ENCODE results near the gene CSTF2T.
A peak's percentile ranks its signal among the peaks of the same experiment; 100 is the strongest.

The CSTF2T gene

DNA sequence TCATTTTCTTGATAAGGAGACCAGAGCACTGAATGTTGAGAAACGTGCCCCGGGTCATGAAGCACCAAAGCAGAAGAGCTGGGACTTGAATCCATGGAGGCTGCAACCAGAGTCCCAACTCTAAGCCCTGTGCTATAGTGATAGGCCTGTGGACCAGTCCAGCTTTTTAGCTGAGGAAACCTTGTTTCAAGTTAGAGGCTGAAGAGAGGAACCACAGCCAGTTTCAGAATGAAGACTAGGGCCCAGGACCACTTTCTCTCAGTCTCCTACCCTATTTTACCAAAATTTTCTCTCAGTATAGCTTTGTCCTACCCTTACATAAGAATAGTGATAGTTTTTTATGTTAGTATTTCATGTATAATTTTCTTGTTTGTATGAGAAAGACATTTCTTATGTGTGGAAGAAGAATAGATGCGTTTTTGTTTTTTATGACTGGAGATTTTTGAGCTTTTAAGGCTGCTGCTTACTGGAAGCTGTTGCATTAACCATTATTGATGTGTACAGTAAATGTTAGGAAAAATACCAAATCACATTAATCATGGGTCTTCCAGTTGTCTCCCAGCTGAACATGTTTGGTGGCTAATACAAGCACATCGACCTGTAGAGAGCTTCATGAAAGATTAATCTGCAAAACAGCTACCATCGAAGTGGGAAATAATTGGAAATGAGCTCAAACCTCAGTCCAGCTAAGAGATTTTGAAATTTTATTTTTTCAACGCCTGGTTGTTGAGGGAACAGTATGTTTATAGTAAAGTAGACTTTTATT lies 45.0 kb upstream of the CSTF2T start:
- H3K4me2 ChIP-seq (ENCODE audit: insufficient read depth, low read length, poor library complexity, severe bottlenecking) = no peak overlapping the region
- no peak overlapping the region for H4K8ac ChIP-seq (ENCODE audit: low read depth, low read length)
- H3K14ac ChIP-seq (ENCODE audit: low read length) = no peak overlapping the region
- DNase-seq (ENCODE audit: low spot score) = no peak
- no peak overlapping the region for H3K9ac ChIP-seq (ENCODE audit: low read depth, low read length, poor library complexity)
- H2BK120ac ChIP-seq (ENCODE audit: low read depth, low read length) = no peak overlapping the region
- H3K23ac ChIP-seq (ENCODE audit: low read depth, low read length, poor library complexity) = no peak overlapping the region
- no peak overlapping the region for H3K4me3 ChIP-seq (ENCODE audit: low read length in 2 of 2)
- H4K91ac ChIP-seq (ENCODE audit: low read depth, low read length, poor library complexity) = no peak overlapping the region
- H3K27me3 ChIP-seq (ENCODE audit: control insufficient read depth in 3 of 3, insufficient read depth in 3 of 3, low read depth in 1 of 3, low read length in 3 of 3) = no peaks in the 10 kb centered on the region
- peak overlapping the region; percentile 72 for H3K18ac ChIP-seq (ENCODE audit: low read length)
- H3K4me1 ChIP-seq (ENCODE audit: control insufficient read depth in 2 of 2, insufficient read depth in 1 of 2, low read depth in 1 of 2, low read length in 2 of 2) = peaks cover 0 to 9% of the 10 kb centered on the region in 2 donors
- no peak overlapping the region for H2BK5ac ChIP-seq (ENCODE audit: low read length)
- no peak overlapping the region for H2BK12ac ChIP-seq (ENCODE audit: low read length)
- no peaks in the 10 kb centered on the region for H3K9me3 ChIP-seq (replicated peaks in 1 of 2; ENCODE audit: control insufficient read depth in 2 of 2, insufficient read depth in 1 of 2, low read depth in 1 of 2, low read length in 2 of 2)
- H3K36me3 ChIP-seq (replicated peaks in 1 of 2; ENCODE audit: control insufficient read depth in 2 of 2, insufficient read depth in 2 of 2, low read length in 2 of 2) = no peaks in the 10 kb centered on the region
- 100% methylated on average over 1 of the region's 6 CpGs; no CpG with 5 or more reads in 1 of the 2 donors for WGBS, 2 donors (ENCODE audit: extremely low coverage in 2 of 2, insufficient read length in 2 of 2, insufficient replicate concordance in 1 of 2)
- H3K27ac ChIP-seq (replicated peaks; ENCODE audit: low read length) = no peak overlapping the region
- H2AK5ac ChIP-seq (ENCODE audit: low read depth, low read length) = no peak overlapping the region
- no peak overlapping the region for H3K4ac ChIP-seq (ENCODE audit: low read length)
- no peak overlapping the region for H2BK15ac ChIP-seq (ENCODE audit: low read length)
- no peak overlapping the region for H2AFZ ChIP-seq (ENCODE audit: low read length)
- no peaks in the 10 kb centered on the region for H3K79me1 ChIP-seq (ENCODE audit: low read depth, low read length)

DNA sequence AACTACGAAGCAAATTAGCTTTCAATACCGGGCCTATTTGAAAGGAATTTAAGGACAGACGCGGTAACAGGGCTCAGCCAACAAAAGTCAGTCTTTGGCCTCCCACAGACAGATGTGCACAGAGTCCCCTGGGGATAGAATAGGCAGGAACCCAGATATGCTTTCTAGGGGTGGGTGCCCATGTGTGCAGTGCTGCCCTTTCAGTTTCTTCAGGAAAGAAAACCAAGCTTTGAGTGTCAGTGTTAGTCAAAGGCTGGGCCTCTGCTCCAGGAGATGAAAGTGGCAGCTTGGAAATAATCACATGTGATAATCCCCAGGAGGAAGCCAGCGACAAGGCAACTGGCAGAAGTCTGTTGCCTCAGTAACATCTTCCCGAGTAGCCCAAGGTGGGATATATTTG lies 43.8 kb upstream of the CSTF2T start:
- no peak overlapping the region for H4K8ac ChIP-seq (ENCODE audit: low read depth, low read length)
- H2BK5ac ChIP-seq (ENCODE audit: low read length) = no peak overlapping the region
- no peak overlapping the region for H2AK5ac ChIP-seq (ENCODE audit: low read depth, low read length)
- H4K91ac ChIP-seq (ENCODE audit: low read depth, low read length, poor library complexity) = no peak overlapping the region
- H2BK15ac ChIP-seq (ENCODE audit: low read length) = no peak overlapping the region
- no peaks in the 10 kb centered on the region for H3K79me1 ChIP-seq (ENCODE audit: low read depth, low read length)
- H3K23ac ChIP-seq (ENCODE audit: low read depth, low read length, poor library complexity) = no peak overlapping the region
- H3K9me3 ChIP-seq (replicated peaks in 1 of 2; ENCODE audit: control insufficient read depth in 2 of 2, insufficient read depth in 1 of 2, low read depth in 1 of 2, low read length in 2 of 2) = no peaks in the 10 kb centered on the region
- no peak overlapping the region for H3K18ac ChIP-seq (ENCODE audit: low read length)
- no peak for DNase-seq (ENCODE audit: low spot score)
- no CpG with 5 or more reads among the region's 6 CpGs for WGBS, 2 donors (ENCODE audit: extremely low coverage in 2 of 2, insufficient read length in 2 of 2, insufficient replicate concordance in 1 of 2)
- no peak overlapping the region for H3K4me3 ChIP-seq (ENCODE audit: low read length in 2 of 2)
- no peak overlapping the region for H3K27ac ChIP-seq (replicated peaks; ENCODE audit: low read length)
- H3K4me1 ChIP-seq (ENCODE audit: control insufficient read depth in 2 of 2, insufficient read depth in 1 of 2, low read depth in 1 of 2, low read length in 2 of 2) = peaks cover 0 to 9% of the 10 kb centered on the region in 2 donors
- no peak overlapping the region for H3K14ac ChIP-seq (ENCODE audit: low read length)
- H3K9ac ChIP-seq (ENCODE audit: low read depth, low read length, poor library complexity) = no peak overlapping the region
- no peaks in the 10 kb centered on the region for H3K27me3 ChIP-seq (ENCODE audit: control insufficient read depth in 3 of 3, insufficient read depth in 3 of 3, low read depth in 1 of 3, low read length in 3 of 3)
- H2BK12ac ChIP-seq (ENCODE audit: low read length) = no peak overlapping the region
- no peak overlapping the region for H2BK120ac ChIP-seq (ENCODE audit: low read depth, low read length)
- no peak overlapping the region for H3K4ac ChIP-seq (ENCODE audit: low read length)
- H3K36me3 ChIP-seq (replicated peaks in 1 of 2; ENCODE audit: control insufficient read depth in 2 of 2, insufficient read depth in 2 of 2, low read length in 2 of 2) = no peaks in the 10 kb centered on the region
- peak overlapping the region; percentile 56 for H2AFZ ChIP-seq (ENCODE audit: low read length)
- H3K4me2 ChIP-seq (ENCODE audit: insufficient read depth, low read length, poor library complexity, severe bottlenecking) = no peak overlapping the region

DNA sequence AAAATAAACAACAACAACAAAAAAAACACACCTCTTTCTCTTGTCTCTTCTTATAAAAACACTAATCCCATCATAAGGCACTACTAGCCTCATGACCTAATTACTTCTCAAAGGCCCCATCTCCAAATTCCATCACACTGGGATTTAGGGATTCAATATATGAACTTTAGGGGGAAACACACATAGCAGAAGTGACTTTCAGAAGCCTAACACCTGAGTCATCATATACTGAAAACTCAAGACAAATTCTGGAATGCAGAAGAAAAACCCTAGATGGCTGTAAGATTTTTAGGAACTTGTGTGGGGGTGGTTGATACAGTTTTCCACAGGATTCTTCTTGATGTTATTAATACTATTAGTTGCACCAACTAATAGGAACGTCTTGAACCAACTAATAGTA lies 33.7 kb upstream of the CSTF2T start:
- Histone ChIP-seq H3K9ac (ENCODE audit: low read depth, low read length, poor library complexity) (no peak overlapping the region), H3K23ac (ENCODE audit: low read depth, low read length, poor library complexity) (no peak overlapping the region), H2AK5ac (ENCODE audit: low read depth, low read length) (no peak overlapping the region), H3K4me2 (ENCODE audit: insufficient read depth, low read length, poor library complexity, severe bottlenecking) (no peak overlapping the region), H3K27me3 (ENCODE audit: control insufficient read depth in 3 of 3, insufficient read depth in 3 of 3, low read depth in 1 of 3, low read length in 3 of 3) (no peaks in the 10 kb centered on the region), H3K36me3 (replicated peaks in 1 of 2; ENCODE audit: control insufficient read depth in 2 of 2, insufficient read depth in 2 of 2, low read length in 2 of 2) (no peaks in the 10 kb centered on the region), H2BK12ac (ENCODE audit: low read length) (no peak overlapping the region), H3K14ac (ENCODE audit: low read length) (no peak overlapping the region), H3K4me1 (ENCODE audit: control insufficient read depth in 2 of 2, insufficient read depth in 1 of 2, low read depth in 1 of 2, low read length in 2 of 2) (peaks cover 0 to 2% of the 10 kb centered on the region in 2 donors), H4K91ac (ENCODE audit: low read depth, low read length, poor library complexity) (no peak overlapping the region), H2BK120ac (ENCODE audit: low read depth, low read length) (no peak overlapping the region), H2AFZ (ENCODE audit: low read length) (no peak overlapping the region), H3K9me3 (replicated peaks in 1 of 2; ENCODE audit: control insufficient read depth in 2 of 2, insufficient read depth in 1 of 2, low read depth in 1 of 2, low read length in 2 of 2) (no peaks in the 10 kb centered on the region), H2BK15ac (ENCODE audit: low read length) (no peak overlapping the region), H3K27ac (replicated peaks; ENCODE audit: low read length) (no peak overlapping the region), H2BK5ac (ENCODE audit: low read length) (no peak overlapping the region), H3K4me3 (ENCODE audit: low read length in 2 of 2) (no peak overlapping the region), H3K18ac (ENCODE audit: low read length) (no peak overlapping the region), H3K4ac (ENCODE audit: low read length) (no peak overlapping the region), H4K8ac (ENCODE audit: low read depth, low read length) (no peak overlapping the region), H3K79me1 (ENCODE audit: low read depth, low read length) (no peaks in the 10 kb centered on the region)
- no peak for DNase-seq (ENCODE audit: low spot score)
- no CpG with 5 or more reads among the region's 1 CpG for WGBS, 2 donors (ENCODE audit: extremely low coverage in 2 of 2, insufficient read length in 2 of 2, insufficient replicate concordance in 1 of 2)

DNA sequence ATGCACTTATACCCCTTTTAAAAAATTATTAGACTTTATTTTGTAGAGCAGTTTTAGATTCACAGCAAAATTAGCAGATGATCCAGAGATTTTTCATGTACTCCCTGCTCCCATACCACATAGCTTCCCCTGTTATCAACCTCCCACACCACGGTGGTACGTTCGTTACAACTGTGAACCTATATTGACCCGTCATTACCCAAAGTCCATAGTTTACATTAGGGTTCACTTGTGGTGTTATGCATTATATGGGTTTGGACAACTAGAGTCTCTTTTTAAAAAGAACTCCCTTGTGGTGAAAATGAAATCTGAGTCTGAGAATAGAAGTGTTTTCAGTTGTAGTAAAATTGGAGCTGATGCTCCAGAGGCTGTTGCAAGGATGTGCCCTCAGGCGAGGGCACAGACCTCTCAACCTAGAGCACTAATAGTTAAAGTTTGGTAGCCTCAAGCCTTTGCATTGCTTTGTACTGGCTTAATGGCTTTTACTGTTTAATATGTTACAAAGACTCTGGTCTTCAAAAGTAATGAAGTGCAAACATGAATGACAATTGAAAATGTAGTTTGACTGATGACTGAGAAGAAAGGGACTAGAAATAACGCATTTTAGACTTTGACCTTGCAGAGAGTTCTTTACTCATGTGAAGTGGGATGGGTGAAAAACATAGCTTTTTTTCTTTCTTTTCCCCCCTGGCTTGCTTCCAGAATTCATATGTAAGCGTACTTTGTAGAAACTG lies 30.6 kb upstream of the CSTF2T start:
- no peak overlapping the region for H3K14ac ChIP-seq (ENCODE audit: low read length)
- H3K23ac ChIP-seq (ENCODE audit: low read depth, low read length, poor library complexity) = no peak overlapping the region
- no peak overlapping the region for H2AK5ac ChIP-seq (ENCODE audit: low read depth, low read length)
- no peak overlapping the region for H3K27ac ChIP-seq (replicated peaks; ENCODE audit: low read length)
- H4K8ac ChIP-seq (ENCODE audit: low read depth, low read length) = no peak overlapping the region
- no peak overlapping the region for H2BK5ac ChIP-seq (ENCODE audit: low read length)
- H3K36me3 ChIP-seq (replicated peaks in 1 of 2; ENCODE audit: control insufficient read depth in 2 of 2, insufficient read depth in 2 of 2, low read length in 2 of 2) = no peaks in the 10 kb centered on the region
- no peak overlapping the region for H3K4me2 ChIP-seq (ENCODE audit: insufficient read depth, low read length, poor library complexity, severe bottlenecking)
- no peak overlapping the region for H3K18ac ChIP-seq (ENCODE audit: low read length)
- no peak overlapping the region for H3K4me3 ChIP-seq (ENCODE audit: low read length in 2 of 2)
- no peak overlapping the region for H2BK12ac ChIP-seq (ENCODE audit: low read length)
- no peak overlapping the region for H2BK120ac ChIP-seq (ENCODE audit: low read depth, low read length)
- WGBS, 2 donors (ENCODE audit: extremely low coverage in 2 of 2, insufficient read length in 2 of 2, insufficient replicate concordance in 1 of 2) = no CpG with 5 or more reads among the region's 7 CpGs
- H4K91ac ChIP-seq (ENCODE audit: low read depth, low read length, poor library complexity) = no peak overlapping the region
- H2AFZ ChIP-seq (ENCODE audit: low read length) = no peak overlapping the region
- H3K4ac ChIP-seq (ENCODE audit: low read length) = no peak overlapping the region
- no peak overlapping the region for H2BK15ac ChIP-seq (ENCODE audit: low read length)
- DNase-seq (ENCODE audit: low spot score) = no peak
- no peaks in the 10 kb centered on the region for H3K9me3 ChIP-seq (replicated peaks in 1 of 2; ENCODE audit: control insufficient read depth in 2 of 2, insufficient read depth in 1 of 2, low read depth in 1 of 2, low read length in 2 of 2)
- H3K79me1 ChIP-seq (ENCODE audit: low read depth, low read length) = no peaks in the 10 kb centered on the region
- peaks cover 0 to 2% of the 10 kb centered on the region in 2 donors for H3K4me1 ChIP-seq (ENCODE audit: control insufficient read depth in 2 of 2, insufficient read depth in 1 of 2, low read depth in 1 of 2, low read length in 2 of 2)
- H3K27me3 ChIP-seq (ENCODE audit: control insufficient read depth in 3 of 3, insufficient read depth in 3 of 3, low read depth in 1 of 3, low read length in 3 of 3) = no peaks in the 10 kb centered on the region
- no peak overlapping the region for H3K9ac ChIP-seq (ENCODE audit: low read depth, low read length, poor library complexity)
